Mesenchymal stem cell (in vitro differentiated cells and primary cell): ENCODE data around the gene HEY2.
"Not testable (repeated sequence)": the region's sequence is repeated elsewhere in the genome, so short reads cannot be mapped to it uniquely, and the experiment has no call there.

Experiments
- DNase-seq: peaks from one replicate; pipeline ENCODE4 v3.0.0-alpha.2; 2013
- H2AFZ ChIP-seq: one replicate; pipeline ENCODE4 v1.6.1; 2013; ENCODE audit warnings: low read depth, mild to moderate bottlenecking, control low read depth, inconsistent platforms, low read length, moderate library complexity
- H2AK5ac ChIP-seq: 2 replicates; pipeline ENCODE4 v1.6.1; 2013; ENCODE audit warnings: low read length, moderate library complexity, mild to moderate bottlenecking, inconsistent platforms; ENCODE audit not compliant: severe bottlenecking
- H2BK120ac ChIP-seq: one replicate; pipeline ENCODE4 v1.6.1; 2013; ENCODE audit warnings: low read depth, mild to moderate bottlenecking, inconsistent platforms, low read length, moderate library complexity
- H2BK12ac ChIP-seq, 2 experiments: one replicate each; pipeline ENCODE4 v1.6.1; 2013; ENCODE audit warnings: inconsistent platforms in 2 of 2, low read length in 2 of 2, mild to moderate bottlenecking in 2 of 2, moderate library complexity in 2 of 2, control low read depth in 1 of 2
- H2BK15ac ChIP-seq: one replicate; pipeline ENCODE4 v1.6.1; 2013; ENCODE audit warnings: mild to moderate bottlenecking, low read depth, inconsistent platforms; ENCODE audit not compliant: poor library complexity, severe bottlenecking
- H2BK5ac ChIP-seq: 2 replicates; pipeline ENCODE4 v1.6.1; 2013; ENCODE audit warnings: low read depth, mild to moderate bottlenecking, low read length, control low read depth, inconsistent platforms; ENCODE audit not compliant: poor library complexity, severe bottlenecking
- H3K14ac ChIP-seq, 2 experiments: one replicate each; pipeline ENCODE4 v1.6.1; 2013; ENCODE audit warnings: inconsistent platforms in 2 of 2, low read length in 2 of 2, control low read depth in 1 of 2, mild to moderate bottlenecking in 1 of 2, moderate library complexity in 1 of 2
- H3K18ac ChIP-seq, 2 experiments: one replicate each; pipeline ENCODE4 v1.6.1; 2013; ENCODE audit warnings: inconsistent platforms in 2 of 2, low read length in 2 of 2, control low read depth in 1 of 2, low read depth in 1 of 2, mild to moderate bottlenecking in 1 of 2
- H3K23ac ChIP-seq, 2 experiments: one replicate each; pipeline ENCODE4 v1.6.1; 2013; ENCODE audit warnings: inconsistent platforms in 2 of 2, low read length in 2 of 2, mild to moderate bottlenecking in 2 of 2, moderate library complexity in 2 of 2, control low read depth in 1 of 2
- H3K27ac ChIP-seq: 2 replicates; pipeline ENCODE4 v1.5.1; 2013; ENCODE audit warnings: mild to moderate bottlenecking, moderate library complexity, low read length, control low read depth, inconsistent platforms; ENCODE audit not compliant: poor library complexity, severe bottlenecking
- H3K27me3 ChIP-seq, 2 experiments: 2 replicates each; pipeline versions ENCODE4 v1.6.1 to v1.7.0; 2013; ENCODE audit warnings: low read length in 2 of 2, mild to moderate bottlenecking in 2 of 2, moderate library complexity in 2 of 2, control low read depth in 1 of 2, inconsistent platforms in 1 of 2; ENCODE audit not compliant: control insufficient read depth in 1 of 2, insufficient read depth in 1 of 2
- H3K36me3 ChIP-seq, 2 experiments: 2 replicates each; pipeline versions ENCODE4 v1.6.1 to v1.7.0; 2013; ENCODE audit warnings: low read length in 2 of 2, control low read depth in 1 of 2, inconsistent platforms in 1 of 2, low read depth in 1 of 2, mild to moderate bottlenecking in 1 of 2; ENCODE audit not compliant: insufficient read depth in 2 of 2, control insufficient read depth in 1 of 2
- H3K4ac ChIP-seq, 2 experiments: one replicate each; pipeline ENCODE4 v1.6.1; 2013; ENCODE audit warnings: inconsistent platforms in 2 of 2, low read length in 2 of 2, mild to moderate bottlenecking in 2 of 2, moderate library complexity in 2 of 2, control low read depth in 1 of 2, low read depth in 1 of 2
- H3K4me1 ChIP-seq: 2 replicates; pipeline ENCODE4 v1.6.1; 2013; ENCODE audit warnings: low read depth, low read length, control low read depth; ENCODE audit not compliant: control insufficient read depth, insufficient read depth
- H3K4me2 ChIP-seq: 2 replicates; pipeline ENCODE4 v1.6.1; 2013; ENCODE audit warnings: low read length, mild to moderate bottlenecking, inconsistent platforms; ENCODE audit not compliant: poor library complexity, severe bottlenecking
- H3K4me3 ChIP-seq, 2 experiments: 2 replicates each; pipeline versions ENCODE4 v1.5.1 to v1.7.0; 2013; ENCODE audit warnings: low read length in 2 of 2, mild to moderate bottlenecking in 2 of 2, control low read depth in 1 of 2, low read depth in 1 of 2; ENCODE audit not compliant: insufficient read depth in 1 of 2
- H3K79me1 ChIP-seq: replicated peaks from 2 replicates; pipeline ENCODE4 v1.6.1; 2013; ENCODE audit warnings: mild to moderate bottlenecking, control low read depth, low read length, inconsistent platforms; ENCODE audit not compliant: poor library complexity, severe bottlenecking
- H3K9ac ChIP-seq: 2 replicates; pipeline ENCODE4 v1.7.0; 2013; ENCODE audit warnings: mild to moderate bottlenecking, low read length, moderate library complexity
- H3K9me3 ChIP-seq: 2 replicates; pipeline ENCODE4 v1.7.0; 2013; ENCODE audit warnings: mild to moderate bottlenecking, low read length; ENCODE audit not compliant: control insufficient read depth
- H4K8ac ChIP-seq: one replicate; pipeline ENCODE4 v1.6.1; 2013; ENCODE audit warnings: inconsistent platforms, mild to moderate bottlenecking, low read length, moderate library complexity
- H4K91ac ChIP-seq: one replicate; pipeline ENCODE4 v1.6.1; 2013; ENCODE audit warnings: mild to moderate bottlenecking, low read length, inconsistent platforms
- WGBS: methylation state at CpG from one replicate; pipeline ENCODE4 v1.1.7; 2013; ENCODE audit warnings: mixed read lengths; 5-methylcytosine and 5-hydroxymethylcytosine counted together

HEY2 gene

DNA sequence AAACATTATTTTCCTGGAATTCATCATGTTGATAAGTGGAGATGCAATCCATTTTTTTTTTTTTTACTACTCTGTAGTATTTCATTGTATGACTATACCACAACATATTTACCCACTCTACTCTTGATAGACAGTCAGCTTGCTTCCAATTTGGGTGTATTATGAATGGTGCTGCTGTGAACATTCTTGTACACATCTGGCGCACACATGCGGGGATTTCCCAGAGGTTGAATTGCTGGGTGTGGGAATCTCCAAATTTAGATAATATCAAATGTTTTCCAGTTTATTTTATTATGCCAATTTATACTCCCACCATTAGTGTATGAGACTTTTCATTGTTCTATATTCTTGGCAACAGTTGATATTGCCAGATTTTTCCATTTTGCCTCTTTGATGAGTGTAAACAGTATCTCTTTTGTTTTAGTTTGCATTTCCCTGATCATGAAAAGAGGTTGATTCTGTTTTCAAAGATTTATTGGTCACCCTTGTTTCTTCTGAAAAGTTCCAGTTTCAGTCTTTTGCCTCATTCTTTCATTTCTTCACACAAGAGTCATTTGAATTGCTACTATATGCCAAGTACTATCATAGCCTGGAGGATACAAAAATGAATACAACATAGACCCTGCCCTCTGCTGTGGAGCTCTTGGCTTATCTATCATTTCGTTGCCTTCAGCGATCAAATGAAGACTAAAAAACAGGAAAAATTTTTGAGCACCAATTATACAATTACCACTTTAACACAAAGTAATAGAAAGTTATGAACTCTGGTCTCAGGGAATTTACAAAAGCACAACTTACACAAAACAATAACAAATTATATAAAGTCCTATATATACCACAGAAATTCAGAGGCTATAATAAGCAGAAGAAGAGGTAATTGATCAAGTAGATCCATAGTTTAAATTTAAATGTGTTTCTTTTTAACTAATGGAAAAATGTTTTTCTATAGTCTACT lies 24.2 kb downstream of the HEY2 start:
- no peak overlapping the region for H3K23ac ChIP-seq
- no peak overlapping the region for H2BK5ac ChIP-seq
- no peak overlapping the region for H3K4ac ChIP-seq
- no peaks in the 10 kb centered on the region for H3K9me3 ChIP-seq
- H2BK12ac ChIP-seq, result no peak overlapping the region
- no peak overlapping the region for H3K4me3 ChIP-seq
- no peak overlapping the region for H2AK5ac ChIP-seq
- no peak overlapping the region for H3K27ac ChIP-seq
- H3K18ac ChIP-seq, result no peak overlapping the region
- H3K4me2 ChIP-seq, result no peak overlapping the region
- no peak overlapping the region for H3K14ac ChIP-seq
- H3K27me3 ChIP-seq, result no peaks in the 10 kb centered on the region
- no peak overlapping the region for H2BK15ac ChIP-seq
- H3K9ac ChIP-seq, result no peak overlapping the region
- no peak overlapping the region for H2BK120ac ChIP-seq
- no peak overlapping the region for H4K91ac ChIP-seq
- no peak overlapping the region for H4K8ac ChIP-seq
- no peaks in the 10 kb centered on the region for H3K36me3 ChIP-seq
- no peak overlapping the region for H2AFZ ChIP-seq
- peaks cover 2% of the 10 kb centered on the region for H3K4me1 ChIP-seq
- 90% methylated on average over 2 of the region's 4 CpGs for WGBS
- H3K79me1 ChIP-seq, result peaks cover 1% of the 10 kb centered on the region
- DNase-seq, result no peak

DNA sequence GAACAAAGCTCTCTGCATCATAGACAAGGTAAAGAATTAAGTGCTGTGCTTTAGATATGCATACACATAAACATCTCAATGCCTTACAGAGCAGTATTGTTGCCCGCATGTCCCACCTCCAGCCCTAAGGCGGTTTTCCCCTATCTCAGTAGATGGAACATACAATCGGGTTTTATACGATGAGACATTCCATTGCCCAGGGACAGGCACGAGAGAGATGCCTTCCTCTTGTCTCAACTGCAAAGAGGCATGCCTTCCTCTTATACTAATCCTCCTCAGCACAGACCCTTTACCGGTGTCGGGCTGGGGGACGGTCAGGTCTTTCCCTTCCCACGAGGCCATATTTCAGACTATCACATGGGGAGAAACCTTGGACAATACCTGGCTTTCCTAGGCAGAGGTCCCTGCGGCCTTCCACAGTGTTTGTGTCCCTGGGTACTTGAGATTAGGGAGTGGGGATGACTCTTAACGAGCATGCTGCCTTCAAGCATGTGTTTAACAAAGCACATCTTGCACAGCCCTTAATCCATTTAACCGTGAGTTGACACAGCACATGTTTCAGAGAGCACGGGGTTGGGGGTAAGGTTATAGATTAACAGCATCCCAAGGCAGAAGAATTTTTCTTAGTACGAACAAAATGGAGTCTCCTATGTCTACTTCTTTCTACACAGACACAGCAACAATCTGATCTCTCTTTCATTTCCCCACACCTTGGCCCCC lies 26.8 kb downstream of the HEY2 start:
- H3K36me3 ChIP-seq, H3K18ac ChIP-seq, H3K27me3 ChIP-seq, H2BK15ac ChIP-seq, H3K79me1 ChIP-seq, H2AFZ ChIP-seq, H3K27ac ChIP-seq, H2BK5ac ChIP-seq, H3K14ac ChIP-seq, H2BK120ac ChIP-seq, H3K9me3 ChIP-seq, H3K4me3 ChIP-seq, H4K91ac ChIP-seq, DNase-seq, H3K9ac ChIP-seq, H3K4ac ChIP-seq, H4K8ac ChIP-seq, H3K23ac ChIP-seq, H2AK5ac ChIP-seq, H2BK12ac ChIP-seq, H3K4me1 ChIP-seq: not testable (repeated sequence)
- H3K4me2 ChIP-seq, result peak overlapping the region; percentile 65
- 74% methylated on average over 11 of the region's 14 CpGs for WGBS

DNA sequence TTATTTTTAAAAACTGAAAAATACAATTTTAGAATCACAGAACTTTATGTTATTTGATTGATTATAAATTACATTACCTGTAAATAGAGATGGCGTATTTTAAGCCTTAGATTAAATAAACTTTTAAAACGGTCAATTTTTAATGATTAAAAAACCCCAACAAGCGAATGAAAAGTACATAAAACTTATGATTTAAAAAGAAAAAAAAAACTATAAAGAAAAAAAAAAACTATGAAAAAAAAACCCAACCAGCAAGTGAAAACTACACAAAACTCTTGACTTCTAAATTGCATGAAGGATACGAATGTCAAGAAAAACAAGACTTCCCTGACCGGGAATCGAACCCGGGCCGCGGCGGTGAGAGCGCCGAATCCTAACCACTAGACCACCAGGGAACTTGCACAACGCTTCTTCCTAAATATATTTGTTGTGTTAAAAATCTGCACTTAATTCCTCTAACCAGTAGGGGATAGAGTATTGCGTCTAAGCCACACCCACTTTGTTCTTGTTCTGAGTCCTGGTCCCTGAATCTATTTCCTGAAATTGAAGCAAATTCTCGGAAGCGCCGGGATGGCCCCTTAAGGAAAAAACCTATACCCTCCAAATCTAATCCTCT lies 30.6 kb downstream of the HEY2 start:
- Histone ChIP-seq H2AK5ac (no peak overlapping the region), H3K9ac (peak overlapping the region; percentile 96), H3K4me3 (peak overlapping the region in 1 of 2 experiments; percentile 84), H3K36me3 (no peaks in the 10 kb centered on the region), H2BK15ac (no peak overlapping the region), H3K4ac (no peak overlapping the region), H3K27me3 (no peaks in the 10 kb centered on the region), H2BK120ac (no peak overlapping the region), H3K27ac (peak overlapping the region; percentile 83), H4K91ac (no peak overlapping the region), H4K8ac (no peak overlapping the region), H2AFZ (no peak overlapping the region), H3K4me2 (no peak overlapping the region), H2BK12ac (no peak overlapping the region), H3K18ac (no peak overlapping the region), H3K9me3 (no peaks in the 10 kb centered on the region), H3K79me1 (peaks cover 4% of the 10 kb centered on the region), H2BK5ac (no peak overlapping the region), H3K4me1 (peaks cover 2% of the 10 kb centered on the region), H3K23ac (no peak overlapping the region), H3K14ac (no peak overlapping the region)
- DNase-seq, result peak; percentile 96
- WGBS, result 0% methylated on average over 13 of the region's 17 CpGs
